Measurements from ENCODE around the gene MAS1. TPM values are rescaled to one million over a fixed set of nuclear protein-coding genes. Genes with fewer than 3 reads are reported as not detected.

Gene MAS1
- total and polyA plus RNA-seq, 2 of the 13 experiments (the other 11 are each of a cell fraction or from before 2014, with no cell fraction given) = not detected

- TF ChIP-seq ZNF768 (CRISPR knock-in tag; IDR thresholded peaks at IDR 0.05) = no peak
Measured at GRCh38 chr6:159908535-159908934, 17.7 kb downstream of the MAS1 start (continued).

GRCh38 chr6:159908979-159909378 lies 18.2 kb downstream of the MAS1 start:
- WGBS (ENCODE audit: low lambda C conversion rate) = 6% methylated on average over 4 of the region's 4 CpGs
- CTCF ChIA-PET (ENCODE audit: low intra/inter-chr PET ratio, low total read pairs) = no interaction called here
- Histone ChIP-seq H3K4me3 (replicated peaks in 1 of 3; ENCODE audit: insufficient read depth in 1 of 3, low read depth in 2 of 3, low read length in 3 of 3) (no peak overlapping the region), H2AFZ (ENCODE audit: low read length) (no peak overlapping the region), H3K4me1 (ENCODE audit: insufficient read depth, low read length) (no peaks in the 10 kb centered on the region), H3K27ac (ENCODE audit: extremely low read length, insufficient read depth, low read length) (no peak overlapping the region), H3K27me3 (ENCODE audit: control insufficient read depth in 1 of 2, insufficient read depth in 2 of 2, low read length in 2 of 2) (peaks cover 2 to 51% of the 10 kb centered on the region in 2 experiments; a peak in 4 of 5 replicates), H3K9ac (ENCODE audit: insufficient read depth, low read depth, low read length) (no peak overlapping the region), H3K36me3 (replicated peaks in 1 of 2; ENCODE audit: control insufficient read depth in 1 of 2, insufficient read depth in 2 of 2, low read length in 2 of 2) (no peaks in the 10 kb centered on the region), H3K4me2 (ENCODE audit: low read depth, low read length) (no peak overlapping the region), H4K20me1 (ENCODE audit: insufficient read depth, low read length) (no peaks in the 10 kb centered on the region), H3K79me2 (ENCODE audit: insufficient read depth, low read length) (no peaks in the 10 kb centered on the region), H3K9me3 (ENCODE audit: low read length) (no peaks in the 10 kb centered on the region)
- no peak for ATAC-seq
- DNase-seq (ENCODE audit: low spot score) = no peak
- in situ Hi-C loops (cut with HindIII; ENCODE audit: extremely low pct_ligation_motif_present, low pct_unique_long_range_greater_than_20kb) = no loop called here
- POLR2A ChIA-PET = no interaction called here
- intact Hi-C loops (cut with micrococcal nuclease; ENCODE audit: unreplicated experiment) = no loop called here
- FAIRE-seq = no peak
- no TSS peak for BruUV-seq (replicated peaks)
- TF ChIP-seq KLF13 (CRISPR knock-in tag; IDR thresholded peaks at IDR 0.05) (no peak), ELF1 (CRISPR knock-in tag; IDR thresholded peaks at IDR 0.05) (no peak), ZBTB37 (CRISPR knock-in tag; IDR thresholded peaks at IDR 0.05) (no peak), PBX3 (CRISPR knock-in tag; IDR thresholded peaks at IDR 0.05; ENCODE audit: borderline replicate concordance) (no peak), CEBPB (IDR thresholded peaks at IDR 0.05; ENCODE audit: borderline replicate concordance, low read depth, low read length) (no peak), EED (CRISPR knock-in tag; IDR thresholded peaks at IDR 0.05) (no peak), ZNF543 (CRISPR knock-in tag; IDR thresholded peaks at IDR 0.05) (no peak), ZNF451 (CRISPR knock-in tag; IDR thresholded peaks at IDR 0.05) (no peak), MNT (IDR thresholded peaks at IDR 0.05) (no peak), NCOA1 (CRISPR knock-in tag; IDR thresholded peaks at IDR 0.05) (no peak), ZNF143 (CRISPR knock-in tag; IDR thresholded peaks at IDR 0.05) (no peak), HIC2 (CRISPR knock-in tag; IDR thresholded peaks at IDR 0.05; ENCODE audit: low read depth) (no peak), GLI4 (CRISPR knock-in tag; IDR thresholded peaks at IDR 0.05; ENCODE audit: borderline replicate concordance) (no peak), HOXA9 (CRISPR knock-in tag; IDR thresholded peaks at IDR 0.05; ENCODE audit: borderline replicate concordance) (no peak), TIGD3 (CRISPR knock-in tag; IDR thresholded peaks at IDR 0.05; ENCODE audit: borderline replicate concordance) (no peak), ZNF205 (CRISPR knock-in tag; IDR thresholded peaks at IDR 0.05) (no peak), SP1 (IDR thresholded peaks at IDR 0.05) (no peak), SP1 (CRISPR knock-in tag; IDR thresholded peaks at IDR 0.05) (no peak)

Measured in HepG2 (cell line).